HUDEP-2 (cell line): ENCODE measurements around the gene NDST3.
A peak's percentile ranks its signal among the peaks of the same experiment; 100 is the strongest.

Experiments
- DNase-seq, 76 experiments: peaks; one replicate each; lab custom pipeline; 2025; ENCODE audit not compliant: unreplicated experiment in 76 of 76; lab: John Stamatoyannopoulos, UW

NDST3 gene

DNA sequence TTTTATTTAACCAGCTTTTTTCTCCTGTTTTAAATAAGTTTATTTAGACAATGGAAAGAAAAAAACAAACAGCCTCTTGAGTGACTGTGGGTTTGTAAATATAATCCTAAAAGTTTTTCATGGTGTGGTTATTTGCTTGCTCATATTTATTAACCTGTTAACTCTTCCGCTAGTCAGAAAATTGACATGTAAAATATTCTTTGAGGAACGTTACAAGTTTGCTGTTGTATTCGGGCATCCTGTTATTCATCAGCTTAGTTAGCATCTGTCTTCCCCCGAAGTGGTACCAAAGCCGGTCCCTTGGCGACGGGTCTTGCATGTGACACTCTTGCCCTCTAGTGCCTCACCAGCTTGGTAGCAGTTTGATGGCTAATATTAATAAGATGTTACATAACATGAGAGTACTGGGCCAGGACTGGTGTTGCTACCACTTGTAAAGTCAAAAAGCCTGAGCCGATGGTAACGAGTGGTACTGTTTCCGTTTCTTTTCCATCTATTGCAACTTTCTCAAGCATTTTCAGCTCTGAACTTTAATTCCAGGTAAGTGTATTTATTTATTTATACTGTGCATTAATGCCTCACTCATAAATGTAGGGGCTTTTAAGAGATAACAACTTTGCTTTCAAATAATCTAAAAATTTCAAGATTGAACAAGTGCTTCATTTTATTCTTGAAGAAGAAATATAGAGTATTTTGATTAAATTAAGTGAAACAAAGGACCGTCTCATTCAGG lies at the start of gene NDST3:
Gene NDST3 (plus strand): TSS at position 434 of the 733 bp plus-strand sequence. CDS start 19,425 bp downstream, outside the sequence.
- peak in 49 of 76 experiments; percentile 1 to 56 (median 22) for DNase-seq

DNA sequence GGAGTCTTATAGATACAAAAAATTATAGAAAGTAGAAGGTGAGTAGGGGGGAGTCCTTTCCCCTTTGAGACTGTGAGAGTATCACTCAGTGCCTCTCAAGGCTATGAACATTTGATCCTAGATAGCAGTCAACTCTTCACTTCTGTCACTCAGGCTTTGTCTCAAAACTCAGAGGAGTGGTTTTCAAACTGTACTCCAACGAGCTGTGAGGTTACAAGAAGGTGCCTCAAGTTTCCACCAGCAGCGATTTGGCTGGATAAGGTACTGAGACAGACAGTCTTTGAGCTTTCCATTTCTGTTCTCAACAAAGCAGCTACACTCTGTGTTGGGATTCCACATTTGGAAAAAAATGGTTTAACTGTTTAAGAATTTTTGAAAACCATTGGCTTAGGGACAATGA lies 48.0 kb upstream of the NDST3 start:
- DNase-seq, result no peak

DNA sequence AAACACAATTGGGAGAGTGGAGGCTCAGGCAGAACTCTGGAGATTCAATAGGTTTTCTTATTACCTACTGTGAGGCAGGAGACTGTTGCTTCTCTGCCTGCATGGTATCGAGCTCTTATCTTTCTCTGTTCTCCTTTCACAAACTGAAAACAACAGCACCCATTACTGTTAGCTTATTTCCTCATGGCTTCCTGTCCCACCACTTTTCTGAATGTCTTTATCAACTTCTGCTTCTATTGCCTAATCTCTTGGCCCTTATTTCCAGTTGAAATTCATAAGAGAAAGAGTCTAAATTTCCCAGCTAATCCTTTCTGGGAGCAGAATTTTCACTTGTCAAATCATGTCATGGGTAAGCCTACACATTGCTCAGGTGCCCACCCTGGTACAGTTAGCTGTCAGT lies 46.8 kb upstream of the NDST3 start:
- no peak for DNase-seq

DNA sequence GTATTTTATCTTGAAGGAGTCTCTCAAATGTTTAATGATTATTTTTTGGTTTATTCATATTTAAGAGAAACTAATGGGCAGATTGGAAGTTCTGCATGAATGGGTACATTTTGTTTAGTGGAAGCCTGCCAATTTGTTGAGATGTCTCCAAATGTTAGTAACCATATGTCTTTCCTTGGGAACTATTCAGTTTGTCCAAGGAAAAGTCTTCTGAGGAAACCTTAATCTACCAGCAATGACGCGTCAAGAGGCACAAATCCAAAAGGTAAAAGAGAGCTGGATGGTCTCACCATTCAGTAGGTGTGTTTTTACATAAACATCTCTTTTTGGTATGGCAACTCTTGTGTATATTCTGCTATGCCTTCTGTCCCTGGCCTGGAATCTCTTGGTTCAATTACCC lies 37.4 kb upstream of the NDST3 start:
- DNase-seq, result no peak

DNA sequence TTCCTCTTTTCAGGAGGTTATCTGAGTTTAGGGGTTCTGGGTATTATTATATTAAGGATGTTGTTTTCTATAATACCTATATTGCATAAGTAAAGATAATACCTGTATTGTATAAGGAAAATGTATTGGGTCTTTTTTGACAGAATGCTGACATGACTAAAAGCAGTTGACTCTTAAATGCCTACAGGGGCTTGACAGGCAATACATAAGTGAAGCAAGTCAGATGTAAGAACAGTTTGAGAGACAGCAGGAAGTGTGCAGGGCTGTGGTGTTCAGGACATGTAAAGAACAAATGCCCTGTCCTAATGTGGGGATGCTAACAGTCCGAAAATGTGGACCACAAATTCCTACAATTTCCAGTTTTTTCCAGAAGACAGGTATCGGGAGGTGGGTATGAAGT lies 30.2 kb upstream of the NDST3 start:
- no peak for DNase-seq

DNA sequence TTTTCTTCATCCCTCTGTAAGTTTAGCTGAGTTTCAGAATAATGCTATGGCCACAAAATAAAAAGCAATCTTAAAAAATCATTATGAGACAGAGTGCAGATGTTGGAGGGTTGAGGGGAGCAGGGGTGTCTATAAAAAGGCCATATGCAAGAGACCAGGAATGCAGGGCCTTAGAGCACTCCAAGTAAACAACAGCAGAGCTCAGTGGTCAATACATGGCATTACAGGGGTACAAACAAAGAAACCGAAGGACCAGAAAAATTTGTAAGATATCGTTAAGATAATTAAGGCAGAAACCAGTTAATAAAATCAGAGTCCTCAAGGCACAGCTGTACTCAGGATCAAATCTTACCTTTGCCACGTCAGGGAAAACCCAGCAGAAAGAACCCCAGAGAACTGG lies 28.4 kb upstream of the NDST3 start:
- DNase-seq, result no peak

DNA sequence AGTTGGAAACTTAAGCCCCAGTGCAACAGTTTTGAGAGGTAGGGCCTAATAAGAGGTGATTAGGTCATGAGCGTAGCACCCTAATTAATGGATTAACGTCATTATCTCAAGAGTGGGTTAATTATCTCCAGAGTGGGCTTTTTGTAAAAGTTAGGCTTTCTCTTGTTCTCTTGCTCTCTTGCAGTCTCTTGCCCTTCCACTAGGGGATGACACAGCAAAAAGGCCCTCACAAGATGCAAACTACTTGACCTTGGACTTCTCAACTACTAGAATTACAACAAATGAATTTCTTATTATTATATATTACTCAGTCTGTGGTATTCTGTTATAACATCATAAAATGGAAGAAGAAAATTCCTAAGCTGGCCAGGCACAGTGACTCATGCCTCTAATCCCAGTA lies 22.1 kb upstream of the NDST3 start:
- no peak for DNase-seq

DNA sequence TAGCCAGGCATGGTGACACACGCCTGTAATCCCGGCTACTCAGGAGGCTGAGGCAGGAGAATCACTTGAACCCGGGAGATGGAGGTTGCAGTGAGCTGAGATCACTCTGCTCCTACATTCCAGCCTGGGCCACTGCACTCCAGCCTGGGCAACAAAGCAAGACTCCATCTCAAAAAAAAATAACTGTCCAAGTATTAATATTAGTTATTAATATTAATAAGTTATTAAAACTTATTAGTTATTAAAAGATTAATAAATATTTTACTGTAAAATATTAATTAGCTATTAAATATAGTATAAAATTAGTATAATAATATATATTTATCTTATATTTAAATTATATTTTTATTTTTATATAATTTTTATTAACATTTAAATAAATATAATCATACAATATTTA lies 19.5 kb upstream of the NDST3 start:
- DNase-seq, result no peak

DNA sequence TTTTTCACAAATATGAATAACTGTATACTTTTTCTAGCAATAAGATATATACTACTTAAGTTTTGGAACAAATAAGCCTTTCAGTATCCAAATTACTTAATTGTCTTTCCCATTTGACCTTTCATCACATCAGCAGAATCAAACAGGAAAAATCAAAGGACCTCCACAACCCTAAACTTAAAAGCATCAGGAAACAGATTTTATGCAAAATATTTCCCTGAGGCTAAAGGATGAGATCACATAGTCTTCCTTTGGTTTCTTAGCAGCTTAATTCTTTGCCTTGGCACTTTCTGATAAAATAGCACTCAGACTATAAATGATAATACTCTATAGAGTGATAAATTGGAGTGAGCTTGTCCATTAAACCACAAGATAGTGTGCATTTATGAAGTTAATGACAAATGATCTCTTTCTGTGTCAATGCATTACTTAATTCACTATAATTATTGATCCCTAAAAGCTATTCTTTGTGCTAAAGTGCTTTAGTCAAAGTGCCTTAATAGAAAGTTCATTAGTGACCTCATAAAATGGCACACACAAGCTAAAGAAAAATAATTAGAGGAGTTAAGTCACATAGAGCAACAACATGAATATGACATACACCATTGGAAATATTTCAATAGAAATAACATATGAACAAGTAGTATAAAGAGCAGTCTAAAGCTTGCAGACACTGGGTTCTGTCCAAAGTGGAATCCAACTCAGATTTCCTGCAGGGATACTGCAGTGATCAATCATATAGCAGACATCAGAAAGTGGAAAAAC lies 15.7 kb upstream of the NDST3 start:
- no peak for DNase-seq

DNA sequence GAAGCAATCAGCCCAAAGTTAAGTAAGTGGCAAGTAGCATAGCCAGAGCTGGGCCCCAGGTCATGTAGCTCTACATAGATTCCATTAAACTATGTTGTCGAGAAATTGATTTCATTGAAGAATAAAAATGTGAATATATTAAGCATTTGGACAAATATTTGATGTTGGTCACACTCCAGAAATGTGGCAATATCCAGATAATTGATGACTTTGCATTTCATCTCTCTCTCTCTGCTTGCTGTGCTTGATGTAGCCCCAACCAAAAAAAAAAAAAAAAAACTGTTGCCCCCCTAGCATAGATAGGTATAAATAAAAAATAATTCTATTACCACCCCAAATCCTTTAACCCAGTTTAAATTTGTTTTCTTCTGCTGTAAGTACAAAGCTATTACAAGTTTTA lies 7.5 kb upstream of the NDST3 start:
- DNase-seq, result no peak

DNA sequence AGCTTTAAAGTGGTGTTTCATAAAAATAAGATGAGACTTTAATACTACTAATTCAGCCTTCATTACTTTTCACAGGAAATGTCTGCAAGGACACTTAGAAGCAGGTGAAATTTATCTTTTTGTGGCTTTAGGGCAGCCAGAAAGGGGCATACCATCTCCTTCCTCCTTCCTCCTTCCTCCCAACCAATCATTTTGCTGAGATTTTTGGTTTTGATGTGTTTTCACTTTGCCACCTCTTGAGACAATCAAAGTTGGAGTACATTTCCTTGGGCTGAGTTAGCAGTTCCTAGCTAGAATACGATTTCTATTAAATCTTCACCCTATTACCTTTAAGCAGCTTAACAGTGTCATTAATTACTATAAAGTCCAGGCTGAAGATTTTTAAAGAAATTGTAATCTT lies 5.1 kb upstream of the NDST3 start:
- DNase-seq, result no peak

DNA sequence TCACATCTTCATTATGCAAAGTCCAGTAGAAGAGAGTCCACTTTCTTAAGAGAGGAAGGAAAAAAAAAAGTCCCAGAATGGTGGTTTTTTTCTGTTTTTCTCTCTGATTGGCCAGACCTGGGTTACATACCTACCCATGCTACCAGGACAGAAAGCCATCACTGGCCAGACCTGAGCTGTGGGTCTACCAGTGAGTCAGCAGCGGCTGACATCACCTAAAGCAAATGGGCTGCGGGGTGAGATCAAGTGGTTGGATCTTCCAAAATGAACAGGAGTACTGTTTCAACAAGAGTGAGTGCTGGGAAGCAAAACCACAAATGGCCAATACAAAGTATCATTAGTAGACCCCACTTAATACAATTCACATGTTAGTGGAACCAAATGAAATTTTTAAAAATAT lies 1.6 kb upstream of the NDST3 start:
- no peak for DNase-seq

DNA sequence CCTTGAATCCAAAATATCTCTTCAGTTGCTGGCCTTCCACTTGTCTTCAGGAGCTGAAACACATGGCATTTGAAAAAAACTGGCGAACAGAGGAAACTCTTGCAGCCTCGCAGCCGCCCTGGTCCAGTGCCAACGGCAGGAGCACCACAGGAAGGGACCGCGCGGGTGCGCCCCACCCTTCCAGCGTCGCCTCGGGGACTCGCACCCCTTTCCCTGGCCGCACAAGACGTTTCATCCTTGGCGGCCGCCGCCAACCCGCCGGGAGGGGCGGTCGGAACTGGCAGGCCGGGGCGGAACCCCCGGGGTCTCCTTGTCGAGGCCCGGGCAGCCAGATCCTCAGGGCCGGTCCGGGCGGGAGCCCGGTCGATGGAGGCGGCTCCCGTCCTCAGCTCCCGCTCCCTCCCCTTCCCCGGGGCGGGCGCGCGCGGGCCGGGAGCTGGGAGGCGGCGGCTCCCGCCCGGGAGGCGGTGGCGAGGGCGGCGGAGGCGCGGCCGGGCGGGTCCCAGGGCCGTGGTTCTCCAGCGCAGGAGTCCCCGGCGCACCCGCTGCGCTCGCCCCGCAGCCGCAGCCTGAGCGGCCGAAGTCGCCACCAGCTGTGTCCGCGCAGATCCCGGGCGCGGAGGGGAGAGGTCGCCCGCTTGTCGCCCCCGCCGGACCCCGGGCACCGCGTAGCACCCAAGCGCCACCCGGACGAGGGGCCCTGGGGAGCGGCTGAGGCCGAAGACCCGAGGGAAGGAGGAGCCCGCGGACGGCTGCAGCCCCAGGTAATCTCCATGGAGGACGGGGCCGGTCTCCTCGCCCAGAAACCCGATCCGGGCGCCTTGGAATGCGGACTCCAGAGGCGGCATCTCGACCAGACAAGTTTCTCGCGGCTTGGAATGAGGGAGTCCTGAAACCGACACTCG lies 886 bp upstream of the NDST3 start:
- peak in 26 of 76 experiments; percentile 0 to 23 (median 6) for DNase-seq

DNA sequence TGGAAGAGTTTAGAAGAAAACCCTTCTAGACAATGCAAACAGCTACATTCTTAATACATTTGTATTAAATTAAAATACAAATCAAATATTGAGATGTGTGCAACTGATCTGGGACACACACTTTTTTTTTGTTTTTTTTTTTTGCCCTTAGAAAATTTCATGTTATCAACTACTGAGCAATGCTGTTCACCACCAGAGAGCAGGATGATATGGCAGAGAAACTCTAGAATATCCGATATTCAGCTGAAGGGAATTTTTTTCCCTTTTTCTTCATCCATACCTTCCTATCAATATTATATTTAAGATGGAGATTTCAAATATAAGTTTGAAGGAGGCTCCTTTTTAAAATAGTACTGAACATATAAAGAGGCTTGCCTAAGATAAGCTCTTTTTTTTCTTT lies 1.0 kb downstream of the NDST3 start:
- DNase-seq, result no peak

DNA sequence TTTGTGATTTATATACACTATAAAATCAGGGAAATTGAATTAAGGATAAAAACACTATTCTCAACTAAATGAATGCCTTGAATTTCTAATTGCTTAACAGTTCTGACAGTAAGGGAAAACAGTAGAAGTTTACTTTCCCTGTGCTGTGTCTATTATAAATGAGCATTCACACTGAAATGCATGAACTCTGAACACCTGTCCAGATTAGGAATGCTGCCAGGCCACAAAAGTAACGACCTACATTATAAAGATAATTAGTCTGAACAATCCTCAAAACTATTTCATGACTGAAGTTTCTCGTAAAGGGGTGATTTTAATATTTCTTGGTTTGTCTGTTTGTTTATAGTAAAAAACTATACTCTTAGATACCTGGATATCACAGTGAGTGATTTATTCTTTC lies 2.0 kb downstream of the NDST3 start:
- DNase-seq, result no peak

DNA sequence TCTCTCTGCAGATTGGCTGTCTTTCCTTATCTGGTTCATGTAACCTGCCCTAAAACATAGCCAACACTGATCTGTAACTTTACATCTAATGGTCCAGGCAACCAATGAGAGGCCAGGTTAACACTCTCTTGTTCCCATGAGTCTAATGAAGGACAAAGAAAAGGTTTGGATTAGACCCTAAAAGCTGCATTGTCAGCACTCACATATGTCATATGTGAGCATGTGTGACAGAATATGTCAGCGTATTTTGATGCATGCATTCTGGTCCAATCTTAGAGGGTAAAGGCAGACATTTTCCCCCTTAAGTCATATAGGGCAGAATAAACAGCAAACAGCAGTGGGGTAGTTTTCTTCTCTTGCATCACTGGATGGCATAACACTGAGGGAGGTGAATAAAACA lies 3.7 kb downstream of the NDST3 start:
- no peak for DNase-seq

DNA sequence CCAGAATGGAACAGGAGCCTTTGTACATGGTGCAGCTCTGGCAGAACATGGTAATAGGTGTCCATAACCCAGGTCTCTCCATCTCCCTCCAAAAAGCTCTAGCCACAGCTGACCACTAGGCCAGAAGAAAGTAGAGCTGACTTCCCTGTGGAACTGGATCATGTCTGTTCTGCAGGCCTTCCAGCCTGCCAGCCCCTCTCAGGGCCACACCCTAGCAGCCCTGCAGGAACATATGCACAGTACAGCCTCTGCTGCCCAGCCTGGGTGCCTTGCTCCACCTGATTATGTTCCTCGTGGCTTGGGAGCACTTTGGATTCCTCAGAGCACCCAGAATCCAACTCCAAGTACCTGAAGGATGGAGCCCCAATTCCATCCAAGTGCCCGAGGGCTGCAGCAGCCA lies 12.0 kb downstream of the NDST3 start:
- DNase-seq, result no peak

DNA sequence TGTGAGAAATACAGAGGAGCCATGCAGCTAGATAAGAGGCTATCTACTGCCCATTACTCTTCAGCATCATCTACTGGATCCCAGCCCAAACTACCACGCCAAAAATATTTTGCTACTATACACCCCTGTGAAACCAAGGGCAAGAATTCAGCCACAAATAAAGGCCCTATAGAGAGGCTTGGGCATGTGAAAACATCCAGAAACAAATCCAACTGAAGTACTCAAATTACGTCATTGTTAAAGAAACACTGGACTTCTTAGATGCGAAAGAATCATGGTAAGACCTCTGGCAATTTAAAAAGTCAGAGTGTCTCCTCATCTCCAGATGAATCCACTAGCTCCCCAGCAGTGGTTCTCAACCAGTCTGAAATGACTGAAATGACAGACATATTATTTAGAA lies 12.8 kb downstream of the NDST3 start:
- no peak for DNase-seq

DNA sequence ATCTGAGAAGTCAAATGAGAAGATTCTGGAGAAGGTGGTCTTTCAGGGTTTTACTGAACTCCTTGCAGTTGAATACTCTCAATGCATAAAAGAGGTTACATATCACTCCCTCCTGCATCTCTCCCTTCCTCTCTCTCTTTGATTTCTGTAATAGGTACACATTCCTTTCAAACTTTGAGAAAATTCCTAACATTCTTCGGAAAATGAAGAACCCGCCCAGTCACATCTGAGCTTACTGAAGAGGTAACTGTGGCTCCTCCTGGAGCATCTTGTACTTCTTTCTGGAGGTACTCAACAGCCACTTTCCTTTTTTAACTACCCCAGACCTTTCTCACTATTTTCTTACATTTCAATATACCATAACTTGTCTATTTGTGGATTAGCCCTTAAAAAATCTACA lies 24.7 kb downstream of the NDST3 start:
- no peak for DNase-seq

DNA sequence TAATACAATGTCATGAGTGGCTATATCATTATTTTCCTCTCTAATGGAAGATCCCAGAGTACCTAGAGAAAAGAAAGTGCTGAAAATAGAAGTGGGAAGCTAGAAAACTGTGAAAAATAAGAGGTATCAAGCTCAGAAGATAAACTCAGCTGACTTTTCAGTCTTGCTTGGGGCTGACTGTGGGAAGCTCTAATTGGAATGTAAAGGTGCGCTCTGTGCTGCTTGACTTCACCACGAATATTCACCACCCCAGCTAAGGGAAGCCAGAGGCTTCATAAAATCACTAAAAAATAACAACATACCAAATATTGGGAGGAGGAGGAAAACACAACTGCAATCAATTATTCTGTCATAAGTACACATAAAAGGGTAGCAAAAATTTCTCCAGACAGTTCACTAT lies 25.1 kb downstream of the NDST3 start:
- DNase-seq, result no peak
